Measurements from ENCODE around the gene THSD7B. TPM values are rescaled to one million over a fixed set of nuclear protein-coding genes. Genes with fewer than 3 reads are reported as not detected.
"Not testable (repeated sequence)": the region's sequence is repeated elsewhere in the genome, so short reads cannot be mapped to it uniquely, and the experiment has no call there.

THSD7B gene
- total and polyA plus RNA-seq, 2 of the 13 experiments (the other 11 are each of a cell fraction or from before 2014, with no cell fraction given): 0.02 TPM; not detected in 1

GRCh38 chr2:136750065-136750464 is 15.3 kb upstream of the THSD7B start (continued):
- no peak for TF ChIP-seq GABPB1 (CRISPR knock-in tag; IDR thresholded peaks at IDR 0.05)
- TF ChIP-seq FIP1L1 (IDR thresholded peaks at IDR 0.05; ENCODE audit: borderline replicate concordance, insufficient read depth, low read depth, low read length): no peak
- no peak for TF ChIP-seq ZNF512 (CRISPR knock-in tag; IDR thresholded peaks at IDR 0.05)
- TF ChIP-seq ZNF800 (CRISPR knock-in tag; IDR thresholded peaks at IDR 0.05): no peak
- TF ChIP-seq ZSCAN29 (CRISPR knock-in tag; conservative IDR thresholded peaks at IDR 0.05): no peak

- Histone ChIP-seq H2AFZ (ENCODE audit: low read length) (no peak overlapping the region), H3K36me3 (replicated peaks in 1 of 2; ENCODE audit: control insufficient read depth in 1 of 2, insufficient read depth in 2 of 2, low read length in 2 of 2) (no peaks in the 10 kb centered on the region), H3K4me2 (ENCODE audit: low read depth, low read length) (no peak overlapping the region), H3K27me3 (ENCODE audit: control insufficient read depth in 1 of 2, insufficient read depth in 2 of 2, low read length in 2 of 2) (no peaks in the 10 kb centered on the region), H3K9me3 (ENCODE audit: low read length) (no peaks in the 10 kb centered on the region), H4K20me1 (ENCODE audit: insufficient read depth, low read length) (no peaks in the 10 kb centered on the region), H3K79me2 (ENCODE audit: insufficient read depth, low read length) (no peaks in the 10 kb centered on the region), H3K4me1 (ENCODE audit: insufficient read depth, low read length) (no peaks in the 10 kb centered on the region), H3K9ac (ENCODE audit: insufficient read depth, low read depth, low read length) (no peak overlapping the region), H3K27ac (ENCODE audit: extremely low read length, insufficient read depth, low read length) (no peak overlapping the region), H3K4me3 (replicated peaks in 1 of 3; ENCODE audit: insufficient read depth in 1 of 3, low read depth in 2 of 3, low read length in 3 of 3) (no peak overlapping the region)
- ATAC-seq (no peak), DNase-seq (ENCODE audit: low spot score) (no peak), FAIRE-seq (no peak)
- in situ Hi-C loops (cut with HindIII; ENCODE audit: extremely low pct_ligation_motif_present, low pct_unique_long_range_greater_than_20kb) (no loop called here), intact Hi-C loops (cut with micrococcal nuclease; ENCODE audit: unreplicated experiment) (no loop called here)
- BruUV-seq (replicated peaks): no TSS peak
- WGBS (ENCODE audit: low lambda C conversion rate): 5% methylated on average over 2 of the region's 2 CpGs
- POLR2A ChIA-PET: no interaction called here
- CTCF ChIA-PET (ENCODE audit: low intra/inter-chr PET ratio, low total read pairs): no interaction called here
- TF ChIP-seq ZNF274 (CRISPR knock-in tag; IDR thresholded peaks at IDR 0.05) (no peak), WIZ (CRISPR knock-in tag; IDR thresholded peaks at IDR 0.05) (no peak)
These were observed 13.9 kb upstream of the THSD7B start for GRCh38 chr2:136751406-136751805.

GRCh38 chr2:136758504-136758903 is 6.8 kb upstream of the THSD7B start:
- CTCF ChIA-PET (ENCODE audit: low intra/inter-chr PET ratio, low total read pairs); H3K4me2 ChIP-seq (ENCODE audit: low read depth, low read length); H3K4me1 ChIP-seq (ENCODE audit: insufficient read depth, low read length); H4K20me1 ChIP-seq (ENCODE audit: insufficient read depth, low read length); ATAC-seq; H2AFZ ChIP-seq (ENCODE audit: low read length); POLR2A ChIA-PET; FAIRE-seq; H3K27me3 ChIP-seq (ENCODE audit: control insufficient read depth in 1 of 2, insufficient read depth in 2 of 2, low read length in 2 of 2); H3K9ac ChIP-seq (ENCODE audit: insufficient read depth, low read depth, low read length); H3K27ac ChIP-seq (ENCODE audit: extremely low read length, insufficient read depth, low read length); H3K79me2 ChIP-seq (ENCODE audit: insufficient read depth, low read length); BruUV-seq (replicated peaks); H3K36me3 ChIP-seq (replicated peaks in 1 of 2; ENCODE audit: control insufficient read depth in 1 of 2, insufficient read depth in 2 of 2, low read length in 2 of 2); in situ Hi-C loops (cut with HindIII; ENCODE audit: extremely low pct_ligation_motif_present, low pct_unique_long_range_greater_than_20kb); intact Hi-C loops (cut with micrococcal nuclease; ENCODE audit: unreplicated experiment); DNase-seq (ENCODE audit: low spot score); H3K4me3 ChIP-seq (replicated peaks in 1 of 3; ENCODE audit: insufficient read depth in 1 of 3, low read depth in 2 of 3, low read length in 3 of 3); H3K9me3 ChIP-seq (ENCODE audit: low read length): not testable (repeated sequence)
- WGBS (ENCODE audit: low lambda C conversion rate): 57% methylated on average over 10 of the region's 22 CpGs

All from HepG2 (cell line).